ENCODE data around the gene ZSCAN5A. TPM values are rescaled to one million over a fixed set of nuclear protein-coding genes. Genes with fewer than 3 reads are reported as not detected.
"Not testable (repeated sequence)": the region's sequence is repeated elsewhere in the genome, so short reads cannot be mapped to it uniquely, and the experiment has no call there.

Gene ZSCAN5A
- total and polyA plus RNA-seq, 9 of the 15 experiments (the other 6 are each of a cell fraction or from before 2014, with no cell fraction given), result 5.8 to 15.3 (median 11.8) TPM

GRCh38 chr19:56335371-56335770 is 20.7 kb upstream of the ZSCAN5A start:
- H3K9ac ChIP-seq (ENCODE audit: insufficient read depth in 1 of 2, low read depth in 2 of 2, low read length in 2 of 2); H4K20me1 ChIP-seq (replicated peaks; ENCODE audit: control insufficient read depth, insufficient read depth, low read length); FAIRE-seq; intact Hi-C loops (cut with micrococcal nuclease); H3K9me1 ChIP-seq (ENCODE audit: control insufficient read depth, insufficient read depth, low read length); H3K79me2 ChIP-seq (ENCODE audit: control insufficient read depth, insufficient read depth, low read length); H3K9me3 ChIP-seq (replicated peaks; ENCODE audit: control insufficient read depth, insufficient read depth, low read depth, low read length); in situ Hi-C loops (cut with MboI); H3K27me3 ChIP-seq (ENCODE audit: control insufficient read depth in 2 of 2, insufficient read depth in 2 of 2, low read length in 2 of 2); H3K4me2 ChIP-seq (ENCODE audit: insufficient read depth, low read length); ATAC-seq; H3K36me3 ChIP-seq (ENCODE audit: control insufficient read depth, insufficient read depth, low read length); POLR2A ChIA-PET; H3K4me3 ChIP-seq; H3K27ac ChIP-seq (ENCODE audit: extremely low read depth, low read depth, low read length); DNase-seq (ENCODE audit: extremely low read depth in 1 of 4, low spot score in 3 of 4); H2AFZ ChIP-seq (ENCODE audit: low read depth, low read length); H3K4me1 ChIP-seq (replicated peaks in 1 of 2; ENCODE audit: control insufficient read depth in 2 of 2, insufficient read depth in 2 of 2, low read length in 2 of 2); BruUV-seq (replicated peaks): not testable (repeated sequence)
- TF ChIP-seq ZNF507 (tag; conservative IDR thresholded peaks at IDR 0.05), result peak; percentile 95
- CTCF ChIA-PET (ENCODE audit: low intra/inter-chr PET ratio), result interaction anchor here (0.6 kb wide), 1 partner anchor 426 kb away, joined by 3 read pairs; no protein-coding TSS in a partner anchor

- peaks cover 7% of the 10 kb centered on the region; the same call in 1 of the 2 replicates for H3K9me3 ChIP-seq (replicated peaks; ENCODE audit: control insufficient read depth, insufficient read depth, low read depth, low read length)
- H3K36me3 ChIP-seq (ENCODE audit: control insufficient read depth, insufficient read depth, low read length), result no peaks in the 10 kb centered on the region
- H3K9me1 ChIP-seq (ENCODE audit: control insufficient read depth, insufficient read depth, low read length), result no peaks in the 10 kb centered on the region
- ATAC-seq, result peak; percentile 89
- in situ Hi-C loops (cut with MboI), result loop anchor here (5.0 kb wide), 1 partner anchor 71 kb away; no protein-coding TSS in a partner anchor
- H3K27ac ChIP-seq (ENCODE audit: extremely low read depth, low read depth, low read length), result no peak overlapping the region
- H3K4me1 ChIP-seq (replicated peaks in 1 of 2; ENCODE audit: control insufficient read depth in 2 of 2, insufficient read depth in 2 of 2, low read length in 2 of 2), result no peaks in the 10 kb centered on the region
- no peak overlapping the region for H3K9ac ChIP-seq (ENCODE audit: insufficient read depth in 1 of 2, low read depth in 2 of 2, low read length in 2 of 2)
- no peaks in the 10 kb centered on the region for H3K79me2 ChIP-seq (ENCODE audit: control insufficient read depth, insufficient read depth, low read length)
- BruUV-seq (replicated peaks), result no TSS peak
- no peak overlapping the region for H3K4me3 ChIP-seq
- CTCF ChIA-PET (ENCODE audit: low intra/inter-chr PET ratio), result interaction anchor here (0.6 to 5.1 kb wide), 7 partner anchors 24 to 1885 kb away, joined by 3 to 46 read pairs (median 3); no protein-coding TSS in a partner anchor
- POLR2A ChIA-PET, result interaction anchor here (0.6 to 1.2 kb wide), 4 partner anchors 13 to 248 kb away, joined by 3 to 7 read pairs (median 4); no protein-coding TSS in a partner anchor
- no peak overlapping the region for H3K4me2 ChIP-seq (ENCODE audit: insufficient read depth, low read length)
- peak; percentile 48 to 72 (median 55) for DNase-seq (ENCODE audit: extremely low read depth in 1 of 4, low spot score in 3 of 4)
- intact Hi-C loops (cut with micrococcal nuclease), result loop anchor here (1.0 to 5.0 kb wide), 5 partner anchors 25 to 257 kb away; no protein-coding TSS in a partner anchor
- no peaks in the 10 kb centered on the region for H4K20me1 ChIP-seq (replicated peaks; ENCODE audit: control insufficient read depth, insufficient read depth, low read length)
- H3K27me3 ChIP-seq (ENCODE audit: control insufficient read depth in 2 of 2, insufficient read depth in 2 of 2, low read length in 2 of 2), result no peaks in the 10 kb centered on the region
- peak; percentile 86 for FAIRE-seq
- no peak overlapping the region for H2AFZ ChIP-seq (ENCODE audit: low read depth, low read length)
- peak; percentile 92 to 98 for TF ChIP-seq RAD21 (CRISPR knock-in tag; conservative IDR thresholded peaks at IDR 0.05 in 1 of 2, IDR thresholded peaks at IDR 0.05 in 1 of 2)
- TF ChIP-seq DEAF1 (CRISPR knock-in tag; IDR thresholded peaks at IDR 0.05), result peak; percentile 82
- no peak for TF ChIP-seq HNRNPL (IDR thresholded peaks at IDR 0.05; ENCODE audit: low read depth, low read length)
- no peak for TF ChIP-seq HDAC8 (tag; IDR thresholded peaks at IDR 0.05)
- TF ChIP-seq SMC3 (conservative IDR thresholded peaks at IDR 0.05; ENCODE audit: insufficient read depth, low read depth, low read length), result peak; percentile 87
- TF ChIP-seq ZNF512 (tag; IDR thresholded peaks at IDR 0.05), result 0 out of 2 replicates have a peak, but pooled peaks have one; percentile 33
- TF ChIP-seq SMAD1 (IDR thresholded peaks at IDR 0.05; ENCODE audit: low read depth, low read length, partially characterized antibody), result no peak
- TF ChIP-seq CC2D1A (IDR thresholded peaks at IDR 0.05), result 0 out of 2 replicates have a peak, but pooled peaks have one; percentile 57
- TF ChIP-seq ARID1B (IDR thresholded peaks at IDR 0.05), result no peak
- TF ChIP-seq CTBP1 (IDR thresholded peaks at IDR 0.05; ENCODE audit: borderline replicate concordance), result no peak
- TF ChIP-seq GATAD2B (IDR thresholded peaks at IDR 0.05; ENCODE audit: borderline replicate concordance), result no peak
Measured at GRCh38 chr19:56333506-56333905, 18.9 kb upstream of the ZSCAN5A start.

Data from K562 (cell line).